ENCODE measurements around the gene CYB5D1. TPM values are rescaled to one million over a fixed set of nuclear protein-coding genes. Genes with fewer than 3 reads are reported as not detected.

Gene CYB5D1
- total RNA-seq, 1 experiment from 2014 or later = 18.0 TPM

DNA sequence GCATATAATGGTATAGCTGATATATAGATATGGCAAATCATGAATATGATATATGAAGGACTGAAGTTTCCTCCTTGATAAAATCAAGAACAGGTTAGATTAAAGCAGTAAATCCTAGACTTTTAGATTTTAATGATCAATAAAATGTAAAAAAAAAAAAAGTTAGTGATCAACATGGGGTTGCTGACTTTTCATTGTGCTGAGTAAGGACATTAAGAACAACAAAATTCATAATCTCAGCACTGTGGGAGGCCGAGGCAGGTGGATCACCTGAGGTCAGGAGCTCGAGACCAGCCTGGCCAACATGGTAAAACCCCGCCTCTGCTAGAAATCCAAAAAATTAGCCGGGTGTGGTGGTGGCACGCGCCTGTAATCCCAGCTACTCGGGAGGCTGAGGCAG lies 20.4 kb downstream of the CYB5D1 start:
- Histone ChIP-seq H3K79me1 (ENCODE audit: insufficient read depth, low read depth, low read length, poor library complexity, severe bottlenecking) (no peaks in the 10 kb centered on the region), H2BK20ac (ENCODE audit: low read depth, low read length, poor library complexity, severe bottlenecking) (no peak overlapping the region), H2BK120ac (ENCODE audit: low read depth, low read length, poor library complexity, severe bottlenecking) (no peak overlapping the region), H3K23ac (ENCODE audit: insufficient read length, low read depth, low read length) (no peak overlapping the region), H3K14ac (ENCODE audit: insufficient read depth, low read length) (no peak overlapping the region), H4K5ac (ENCODE audit: insufficient read length, low read depth, low read length) (no peak overlapping the region), H3K27me3 (ENCODE audit: insufficient read depth, low read length) (no peaks in the 10 kb centered on the region), H3K4ac (ENCODE audit: low read depth, low read length) (no peak overlapping the region), H2AK5ac (ENCODE audit: insufficient read length, low read length) (no peak overlapping the region), H4K20me1 (ENCODE audit: control insufficient read depth, insufficient read depth, insufficient read length) (no peaks in the 10 kb centered on the region), H4K91ac (ENCODE audit: insufficient read length, low read depth, low read length) (no peak overlapping the region), H3K56ac (ENCODE audit: insufficient read length, low read depth, low read length) (no peak overlapping the region), H3K23me2 (ENCODE audit: insufficient read length, low read depth, low read length, poor library complexity, severe bottlenecking) (no peaks in the 10 kb centered on the region), H3K18ac (ENCODE audit: insufficient read length, low read depth, low read length) (no peak overlapping the region), H2BK15ac (ENCODE audit: low read depth, low read length) (no peak overlapping the region), H3K9ac (ENCODE audit: extremely low read depth, insufficient read length, low read length) (no peak overlapping the region), H2AFZ (ENCODE audit: low read length) (no peak overlapping the region), H3K4me1 (ENCODE audit: insufficient read depth, low read length) (no peaks in the 10 kb centered on the region), H3K9me3 (ENCODE audit: control insufficient read depth, low read depth, low read length) (no peaks in the 10 kb centered on the region), H3K79me2 (ENCODE audit: insufficient read depth, low read length) (no peaks in the 10 kb centered on the region), H4K8ac (replicated peaks; ENCODE audit: insufficient read length, low read depth, low read length) (no peak overlapping the region), H3T11ph (ENCODE audit: low read length) (no peak overlapping the region), H3K27ac (ENCODE audit: insufficient read length, low read depth, low read length) (no peak overlapping the region), H3K4me2 (ENCODE audit: insufficient read depth, insufficient read length, low read length) (no peak overlapping the region), H2BK12ac (ENCODE audit: insufficient read length, low read depth, low read length) (no peak overlapping the region), H2BK5ac (ENCODE audit: insufficient read length, low read length) (no peak overlapping the region)
- Mint-ChIP-seq H3K4me3 (no peak overlapping the region), H3K27ac (no peak overlapping the region), H3K27me3 (ENCODE audit: low read depth) (no peaks in the 10 kb centered on the region), H3K9me3 (no peaks in the 10 kb centered on the region), H3K36me3 (ENCODE audit: insufficient read depth in 1 of 3, low read depth in 3 of 3) (peaks cover 0 to 9% (median 0%) of the 10 kb centered on the region in 3 experiments; a peak in 1 of 7 replicates), H3K4me1 (peaks cover 0 to under 1% of the 10 kb centered on the region in 2 experiments; a peak in 1 of 4 replicates)
- TF ChIP-seq, protein P1, sequence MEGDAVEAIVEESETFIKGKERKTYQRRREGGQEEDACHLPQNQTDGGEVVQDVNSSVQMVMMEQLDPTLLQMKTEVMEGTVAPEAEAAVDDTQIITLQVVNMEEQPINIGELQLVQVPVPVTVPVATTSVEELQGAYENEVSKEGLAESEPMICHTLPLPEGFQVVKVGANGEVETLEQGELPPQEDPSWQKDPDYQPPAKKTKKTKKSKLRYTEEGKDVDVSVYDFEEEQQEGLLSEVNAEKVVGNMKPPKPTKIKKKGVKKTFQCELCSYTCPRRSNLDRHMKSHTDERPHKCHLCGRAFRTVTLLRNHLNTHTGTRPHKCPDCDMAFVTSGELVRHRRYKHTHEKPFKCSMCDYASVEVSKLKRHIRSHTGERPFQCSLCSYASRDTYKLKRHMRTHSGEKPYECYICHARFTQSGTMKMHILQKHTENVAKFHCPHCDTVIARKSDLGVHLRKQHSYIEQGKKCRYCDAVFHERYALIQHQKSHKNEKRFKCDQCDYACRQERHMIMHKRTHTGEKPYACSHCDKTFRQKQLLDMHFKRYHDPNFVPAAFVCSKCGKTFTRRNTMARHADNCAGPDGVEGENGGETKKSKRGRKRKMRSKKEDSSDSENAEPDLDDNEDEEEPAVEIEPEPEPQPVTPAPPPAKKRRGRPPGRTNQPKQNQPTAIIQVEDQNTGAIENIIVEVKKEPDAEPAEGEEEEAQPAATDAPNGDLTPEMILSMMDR (conservative IDR thresholded peaks at IDR 0.05) = no peak
- peak; percentile 3 for DNase-seq
- no CpG with 5 or more reads among the region's 7 CpGs for WGBS (ENCODE audit: extremely low coverage, insufficient read length, low lambda C conversion rate)
